T-cell (primary cell): ENCODE measurements around the gene PPP1R13L. TPM values are rescaled to one million over a fixed set of nuclear protein-coding genes. Genes with fewer than 3 reads are reported as not detected.
"Not testable (repeated sequence)": the region's sequence is repeated elsewhere in the genome, so short reads cannot be mapped to it uniquely, and the experiment has no call there.

Source experiments
- ATAC-seq, 4 experiments: fragments of 200-7000 bp in 3 of 4; fragments of 150-1000 bp in 1 of 4; cut with Tn5 transposase; replicated peaks in 1 of 4; 1 replicate in 3 of 4; 2 replicates in 1 of 4; pipeline ENCODE4 v1.10.0; 2021; ENCODE audit warnings: moderate library complexity in 3 of 4, mild to moderate bottlenecking in 2 of 4, moderate number of reproducible peaks in 1 of 4
- CTCF ChIA-PET, 2 donors: fragments of 300-600 bp; sonication (Branson Sonifier 250); formaldehyde crosslinking; loops; one replicate each; lab custom pipeline; 2022; ENCODE audit warnings: antibody characterized with exemption in 2 of 2; lab: Charles Lee
- POLR2A ChIA-PET, 2 donors: fragments of 300-600 bp; sonication (Branson Sonifier 250); formaldehyde crosslinking; loops; one replicate each; lab custom pipeline; 2022; ENCODE audit warnings: antibody characterized with exemption in 2 of 2; lab: Charles Lee
- DNase-seq, 35 experiments: peaks; one replicate each; pipeline versions ENCODE4 v3.0.0 to v3.0.0-alpha.2; 2013 to 2023
- H3K27ac ChIP-seq: one replicate; pipeline ENCODE4 v1.5.1; 2013; ENCODE audit warnings: low read length
- H3K27me3 ChIP-seq, 2 experiments: replicated peaks in 1 of 2; 1 replicate in 1 of 2; 2 replicates in 1 of 2; pipeline versions ENCODE4 v1.6.1 to v1.7.0; 2013; ENCODE audit warnings: low read length in 1 of 2, mixed read lengths in 1 of 2; ENCODE audit not compliant: control insufficient read depth in 2 of 2, insufficient read depth in 2 of 2; ENCODE audit errors: extremely low read depth in 1 of 2
- H3K36me3 ChIP-seq, 2 donors: 1 replicate in 1 of 2; 2 replicates in 1 of 2; pipeline versions ENCODE4 v1.6.1 to v1.7.0; 2013; ENCODE audit warnings: low read length in 1 of 2; ENCODE audit not compliant: control insufficient read depth in 2 of 2, insufficient read depth in 1 of 2; ENCODE audit errors: extremely low read depth in 1 of 2
- H3K4me1 ChIP-seq, 2 experiments: 1 replicate in 1 of 2; 2 replicates in 1 of 2; pipeline versions ENCODE4 v1.6.1 to v1.7.0; 2013; ENCODE audit warnings: low read length in 2 of 2, mixed read lengths in 1 of 2; ENCODE audit not compliant: insufficient read depth in 2 of 2, control insufficient read depth in 1 of 2; ENCODE audit errors: extremely low read depth in 1 of 2
- H3K4me3 ChIP-seq, 2 donors: 1 replicate in 1 of 2; 2 replicates in 1 of 2; pipeline versions ENCODE4 v1.5.1 to v1.7.0; 2013; ENCODE audit warnings: mild to moderate bottlenecking in 2 of 2, low read length in 1 of 2, moderate library complexity in 1 of 2; ENCODE audit not compliant: control insufficient read depth in 1 of 2; ENCODE audit errors: extremely low read depth in 1 of 2
- H3K9me3 ChIP-seq: 2 replicates; pipeline ENCODE4 v1.7.0; 2013
- H3K27ac Mint-ChIP-seq, 2 donors: one replicate each; pipeline ENCODE4 v1.8.0; 2020 to 2021; ENCODE audit warnings: mild to moderate bottlenecking in 2 of 2, mixed read lengths in 2 of 2
- H3K27me3 Mint-ChIP-seq, 2 donors: one replicate each; pipeline ENCODE4 v1.8.0; 2021 to 2022; ENCODE audit warnings: mixed read lengths in 2 of 2
- H3K36me3 Mint-ChIP-seq: one replicate; pipeline ENCODE4 v1.8.0; 2021; ENCODE audit warnings: mixed read lengths
- H3K4me1 Mint-ChIP-seq, 3 donors: one replicate each; pipeline ENCODE4 v1.8.0; 2020 to 2022; ENCODE audit warnings: mixed read lengths in 3 of 3, mild to moderate bottlenecking in 1 of 3
- H3K4me3 Mint-ChIP-seq, 3 donors: one replicate each; pipeline ENCODE4 v1.8.0; 2020 to 2022; ENCODE audit warnings: mild to moderate bottlenecking in 3 of 3, mixed read lengths in 3 of 3, moderate library complexity in 3 of 3
- H3K9me3 Mint-ChIP-seq, 3 donors: one replicate each; pipeline ENCODE4 v1.8.0; 2020 to 2022; ENCODE audit warnings: mixed read lengths in 3 of 3
- WGBS: methylation state at CpG from one replicate; pipeline ENCODE4 v1.1.5; 2013; ENCODE audit warnings: missing lambda C conversion rate; ENCODE audit not compliant: insufficient coverage; 5-methylcytosine and 5-hydroxymethylcytosine counted together
- total RNA-seq, 35 experiments: library from RNA in 6 of 35; stranded (reverse) in 6 of 35; fragments of 120-200 nt in 1 of 35; gene quantifications; one replicate each; pipeline versions ENCODE4 v1.2.1 to v1.2.4 and lab custom pipeline; 2013 to 2026

The PPP1R13L gene
- total RNA-seq, 5 donors from 2014 or later (not counting 1 experiment from before 2014, with no cell fraction given), result 7.9 to 15.7 (median 12.5) TPM

- peaks cover 18 to 52% of the 10 kb centered on the region in 2 donors for H3K36me3 ChIP-seq
- H3K4me1 ChIP-seq, result peaks cover 14 to 25% of the 10 kb centered on the region in 2 experiments
- Mint-ChIP-seq H3K4me3 (no peak overlapping the region), H3K4me1 (peaks cover 4 to 28% (median 19%) of the 10 kb centered on the region in 3 donors), H3K36me3 (peaks cover 39% of the 10 kb centered on the region), H3K27ac (no peak overlapping the region), H3K27me3 (no peaks in the 10 kb centered on the region), H3K9me3 (no peaks in the 10 kb centered on the region)
- POLR2A ChIA-PET, result no interaction called here
- no peaks in the 10 kb centered on the region for H3K27me3 ChIP-seq
- WGBS, result 81% methylated on average over 4 of the region's 4 CpGs
- H3K9me3 ChIP-seq, result no peaks in the 10 kb centered on the region
- DNase-seq, result no peak
- H3K4me3 ChIP-seq, result no peak overlapping the region
- no peak overlapping the region for H3K27ac ChIP-seq
- CTCF ChIA-PET, result no interaction called here
- no peak for ATAC-seq
These were observed 12.3 kb upstream of the PPP1R13L start for GRCh38 chr19:45417151-45417550.

GRCh38 chr19:45414468-45414867, 9.6 kb upstream of the PPP1R13L start:
- no peaks in the 10 kb centered on the region for H3K9me3 ChIP-seq
- no peak overlapping the region for H3K27ac Mint-ChIP-seq
- H3K4me1 ChIP-seq, result peaks cover 7 to 8% of the 10 kb centered on the region in 2 experiments
- peaks cover 0 to 12% (median 5%) of the 10 kb centered on the region in 3 donors for H3K4me1 Mint-ChIP-seq
- peaks cover 14 to 43% of the 10 kb centered on the region in 2 donors for H3K36me3 ChIP-seq
- POLR2A ChIA-PET, result no interaction called here
- H3K27ac ChIP-seq, result no peak overlapping the region
- H3K27me3 Mint-ChIP-seq, result no peaks in the 10 kb centered on the region
- H3K27me3 ChIP-seq, result no peaks in the 10 kb centered on the region
- ATAC-seq (no peak), DNase-seq (no peak)
- WGBS, result 91% methylated on average over 8 of the region's 8 CpGs
- CTCF ChIA-PET, result interaction anchor here in 1 of 2 donors (0.7 kb wide), 1 partner anchor 236 kb away, joined by 4 read pairs; the partner anchor contains the start of gene TRAPPC6A
- no peak overlapping the region for H3K4me3 Mint-ChIP-seq
- H3K4me3 ChIP-seq, result no peak overlapping the region
- H3K36me3 Mint-ChIP-seq, result peaks cover 33% of the 10 kb centered on the region
- no peaks in the 10 kb centered on the region for H3K9me3 Mint-ChIP-seq

- Mint-ChIP-seq H3K4me3 (no peak overlapping the region), H3K4me1 (peaks cover under 1 to 5% (median 3%) of the 10 kb centered on the region in 3 donors), H3K27ac (no peak overlapping the region), H3K9me3 (no peaks in the 10 kb centered on the region), H3K36me3 (peaks cover 29% of the 10 kb centered on the region), H3K27me3 (no peaks in the 10 kb centered on the region)
- peaks cover 14 to 39% of the 10 kb centered on the region in 2 donors for H3K36me3 ChIP-seq
- H3K4me1 ChIP-seq, result no peaks in the 10 kb centered on the region
- ATAC-seq (no peak), DNase-seq (no peak)
- ChIA-PET CTCF (interaction anchor here in 1 of 2 donors (0.6 kb wide), 1 partner anchor 390 kb away, joined by 3 read pairs; no protein-coding TSS in a partner anchor), POLR2A (no interaction called here)
- no peaks in the 10 kb centered on the region for H3K9me3 ChIP-seq
- H3K4me3 ChIP-seq, result no peak overlapping the region
- no peak overlapping the region for H3K27ac ChIP-seq
- 94% methylated on average over 4 of the region's 6 CpGs for WGBS
- no peaks in the 10 kb centered on the region for H3K27me3 ChIP-seq
These were observed 8.6 kb upstream of the PPP1R13L start for GRCh38 chr19:45413497-45413896.

- H3K4me3 Mint-ChIP-seq, H3K27ac ChIP-seq, H3K9me3 ChIP-seq, H3K27ac Mint-ChIP-seq, H3K4me3 ChIP-seq, H3K27me3 Mint-ChIP-seq, H3K27me3 ChIP-seq, DNase-seq, ATAC-seq, H3K9me3 Mint-ChIP-seq, POLR2A ChIA-PET: not testable (repeated sequence)
- H3K36me3 Mint-ChIP-seq, result peaks cover 21% of the 10 kb centered on the region
- Histone ChIP-seq H3K4me1 (peaks cover 0 to 21% of the 10 kb centered on the region in 2 experiments), H3K36me3 (peaks cover 0 to 19% of the 10 kb centered on the region in 2 donors)
- H3K4me1 Mint-ChIP-seq, result peaks cover 19 to 29% (median 21%) of the 10 kb centered on the region in 3 donors
- CTCF ChIA-PET, result interaction anchor here in 1 of 2 donors (0.5 kb wide), 1 partner anchor 20 kb away, joined by 3 read pairs; no protein-coding TSS in a partner anchor
- no CpG with 5 or more reads among the region's 4 CpGs for WGBS
These were observed 5.5 kb upstream of the PPP1R13L start for GRCh38 chr19:45410330-45410729.

GRCh38 chr19:45409557-45409920, 4.7 kb upstream of the PPP1R13L start:
- H3K4me3 Mint-ChIP-seq, result no peak overlapping the region
- peaks cover 26 to 37% (median 29%) of the 10 kb centered on the region in 3 donors for H3K4me1 Mint-ChIP-seq
- POLR2A ChIA-PET, result no interaction called here
- WGBS, result no CpG with 5 or more reads among the region's 4 CpGs
- peaks cover 18% of the 10 kb centered on the region for H3K36me3 Mint-ChIP-seq
- ATAC-seq (no peak), DNase-seq (no peak)
- no peaks in the 10 kb centered on the region for H3K9me3 Mint-ChIP-seq
- H3K27me3 ChIP-seq, result peaks cover 0 to 11% of the 10 kb centered on the region in 2 experiments
- peaks cover 0 to 15% of the 10 kb centered on the region in 2 donors for H3K36me3 ChIP-seq
- no peaks in the 10 kb centered on the region for H3K9me3 ChIP-seq
- H3K27ac ChIP-seq, result no peak overlapping the region
- H3K27ac Mint-ChIP-seq, result no peak overlapping the region
- H3K27me3 Mint-ChIP-seq, result peaks cover 0 to 5% of the 10 kb centered on the region in 2 donors
- CTCF ChIA-PET, result interaction anchor here in 1 of 2 donors (0.5 kb wide), 1 partner anchor 19 kb away, joined by 3 read pairs; no protein-coding TSS in a partner anchor
- H3K4me3 ChIP-seq, result no peak overlapping the region
- H3K4me1 ChIP-seq, result peaks cover 2 to 29% of the 10 kb centered on the region in 2 experiments

GRCh38 chr19:45408830-45409556, 4.1 kb upstream of the PPP1R13L start:
- CTCF ChIA-PET, result no interaction called here
- Histone ChIP-seq H3K27me3 (peaks cover 0 to 17% of the 10 kb centered on the region in 2 experiments), H3K4me3 (no peak overlapping the region), H3K36me3 (peaks cover 0 to 10% of the 10 kb centered on the region in 2 donors), H3K9me3 (no peaks in the 10 kb centered on the region), H3K4me1 (peaks cover 3 to 35% of the 10 kb centered on the region in 2 experiments), H3K27ac (no peak overlapping the region)
- DNase-seq, result no peak
- Mint-ChIP-seq H3K4me3 (peak overlapping the region in 1 of 3 donors; percentile 0), H3K27ac (no peak overlapping the region), H3K9me3 (no peaks in the 10 kb centered on the region), H3K27me3 (peaks cover 5 to 10% of the 10 kb centered on the region in 2 donors), H3K36me3 (peaks cover 15% of the 10 kb centered on the region), H3K4me1 (peaks cover 32 to 43% (median 32%) of the 10 kb centered on the region in 3 donors)
- ATAC-seq, result no peak
- POLR2A ChIA-PET, result no interaction called here
- WGBS, result 98% methylated on average over 11 of the region's 15 CpGs
